ENCODE measurements around the gene TUBGCP2.

Gene TUBGCP2

DNA sequence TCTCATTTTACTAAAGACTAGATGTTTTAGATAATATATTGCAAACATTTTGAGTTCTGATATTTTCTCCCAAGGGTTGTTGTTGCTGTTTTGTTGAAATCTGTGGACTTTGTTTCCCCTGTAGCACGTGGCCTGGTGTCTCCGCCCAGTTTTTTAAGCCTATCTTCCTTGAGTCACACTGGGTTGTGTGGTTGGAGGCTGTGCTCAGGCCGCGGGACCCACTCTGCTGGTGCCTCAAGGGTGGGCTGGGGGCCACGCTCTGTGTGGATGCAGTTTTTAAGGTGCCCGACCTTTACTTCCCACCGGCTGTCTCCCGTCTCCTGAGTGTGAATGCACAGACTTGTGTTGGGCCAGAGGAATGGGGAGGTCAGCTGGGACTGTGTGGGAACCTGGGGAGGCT is 34.3 kb upstream of the TUBGCP2 start:
- DNase-seq = no peak

DNA sequence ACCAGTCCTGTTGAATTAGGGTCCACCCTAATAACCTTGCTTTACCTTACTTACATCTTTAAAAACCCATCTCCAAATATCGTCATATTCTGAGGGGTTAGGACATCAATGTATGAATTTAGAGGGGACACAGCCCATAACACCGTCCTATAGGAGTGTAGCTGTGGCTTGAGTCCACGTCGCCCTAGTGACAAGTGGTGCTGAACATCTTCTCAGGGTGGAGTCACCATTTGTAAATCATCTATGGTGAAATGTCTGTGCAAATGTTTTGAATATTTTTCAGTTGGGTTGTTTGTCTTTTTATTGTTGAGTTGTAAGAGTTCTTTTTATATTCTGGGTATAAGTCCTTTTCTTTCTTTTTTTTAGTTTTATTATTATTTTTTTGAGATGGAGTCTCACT is 33.3 kb upstream of the TUBGCP2 start:
- no peak for DNase-seq

DNA sequence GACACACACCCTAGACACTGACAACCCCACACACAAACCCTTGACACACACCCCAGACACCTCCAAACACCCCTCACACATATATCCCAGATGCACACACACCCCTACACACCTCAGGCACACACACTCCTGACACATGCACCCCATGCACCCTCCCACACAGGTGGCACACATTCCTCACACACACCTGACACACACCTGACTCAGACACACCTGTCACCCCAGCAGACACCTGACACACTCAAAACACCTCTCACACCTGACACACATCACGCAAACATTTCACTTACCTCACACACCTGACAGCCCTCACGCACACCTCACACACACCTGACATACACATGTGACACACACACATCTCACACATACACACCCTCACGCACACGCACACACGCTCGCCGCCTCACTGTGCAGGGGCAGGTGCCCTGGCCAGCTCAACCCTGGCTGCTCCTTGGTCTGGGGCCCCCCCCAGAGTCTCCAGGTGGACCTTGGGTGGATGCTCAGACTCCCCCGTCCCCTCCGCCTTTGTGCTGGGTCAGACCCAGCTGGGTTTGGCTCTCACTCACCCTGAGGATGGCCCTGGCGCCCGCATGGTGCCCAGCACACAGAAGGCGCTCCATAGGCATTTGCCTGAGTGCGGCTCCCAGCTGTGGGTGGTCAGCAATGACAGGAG is 31.2 kb upstream of the TUBGCP2 start:
- DNase-seq = no peak

DNA sequence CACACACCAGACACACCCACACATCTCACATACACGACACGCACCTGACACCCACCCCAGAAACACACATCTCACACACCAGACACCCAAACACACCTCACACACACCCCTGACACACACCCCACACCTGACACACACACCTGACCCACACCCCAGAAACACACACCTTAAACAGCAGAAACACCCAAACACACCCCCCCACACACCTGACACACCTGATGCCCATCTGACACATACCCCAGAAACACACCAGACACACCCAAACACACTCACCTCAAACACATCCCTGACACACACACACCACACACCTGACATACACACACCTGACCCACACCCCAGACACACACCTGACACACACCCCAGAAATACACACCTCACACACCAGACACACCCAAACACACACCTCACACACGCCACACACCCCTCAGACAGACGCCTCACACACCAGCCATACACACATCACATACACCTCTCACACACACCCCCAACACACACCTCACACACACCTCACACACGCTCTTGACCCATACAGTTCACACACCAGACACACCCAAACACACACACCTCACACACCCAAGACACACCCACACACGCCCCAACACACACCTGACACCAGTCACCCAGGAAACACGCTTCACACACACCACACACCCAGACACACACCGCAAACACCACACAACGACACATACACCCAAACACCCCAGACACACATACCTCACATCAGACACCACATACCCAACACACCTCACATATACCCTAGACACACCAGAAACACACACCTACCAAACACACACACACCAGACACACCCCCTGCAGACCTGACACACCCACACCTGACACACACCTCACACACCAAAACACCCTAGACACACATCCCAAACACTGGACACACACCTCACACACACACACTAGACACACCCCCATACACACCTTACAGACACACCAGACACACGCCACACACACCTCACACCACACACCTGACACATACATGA is 29.7 kb upstream of the TUBGCP2 start:
- DNase-seq = no peak

DNA sequence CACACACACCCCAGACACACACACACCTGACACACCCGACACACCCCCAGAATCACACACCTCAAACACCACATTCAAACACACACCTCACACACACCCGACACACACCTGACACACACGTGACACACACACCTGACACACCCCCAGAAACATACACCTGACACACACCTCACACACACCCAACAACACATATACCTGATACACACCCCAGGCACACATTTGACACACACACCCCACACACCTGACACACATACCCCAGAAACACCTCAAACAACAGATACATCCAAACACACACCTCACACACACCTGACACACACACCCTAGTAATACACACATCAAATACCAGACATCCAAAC is 28.7 kb upstream of the TUBGCP2 start:
- DNase-seq = no peak

DNA sequence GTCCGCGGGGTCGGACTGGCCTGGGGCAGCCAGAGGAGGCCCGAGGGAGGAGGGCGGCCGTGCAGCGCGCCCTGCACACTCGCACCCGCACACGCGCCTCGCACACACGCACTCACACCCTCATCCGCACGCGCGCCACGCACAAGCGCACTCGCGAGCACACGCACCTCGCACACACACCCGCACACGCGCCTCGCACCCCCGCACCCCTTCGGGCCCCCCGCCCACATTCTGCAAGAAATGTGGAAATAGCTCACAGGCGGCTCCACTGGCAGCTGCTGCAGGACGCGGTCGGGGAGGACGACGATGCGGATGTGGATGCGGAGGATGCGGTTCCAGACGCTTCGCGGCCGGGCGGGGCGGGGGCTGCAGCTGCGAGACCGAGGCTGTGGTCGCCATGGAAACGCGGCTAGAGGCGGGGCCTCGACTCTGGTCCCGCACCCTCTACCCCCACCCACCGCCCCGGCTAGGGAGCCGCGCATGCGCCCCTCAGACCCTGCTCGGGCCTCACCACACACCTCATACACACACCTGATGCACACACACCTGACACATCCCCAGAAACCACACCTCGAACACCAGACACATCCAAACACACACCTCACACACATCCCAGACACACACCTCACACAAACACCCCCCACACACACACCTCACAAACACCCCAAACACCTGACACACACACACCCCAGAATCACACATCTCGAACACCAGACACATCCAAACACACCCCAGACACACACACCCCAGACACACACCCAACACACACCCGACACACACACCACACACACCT is 28.1 kb upstream of the TUBGCP2 start, which contains the start of gene CALY:
CALY (minus strand) TSS at position 320 of the 793 bp plus-strand sequence. CDS start 7,907 bp downstream, outside the sequence.
- no peak for DNase-seq

DNA sequence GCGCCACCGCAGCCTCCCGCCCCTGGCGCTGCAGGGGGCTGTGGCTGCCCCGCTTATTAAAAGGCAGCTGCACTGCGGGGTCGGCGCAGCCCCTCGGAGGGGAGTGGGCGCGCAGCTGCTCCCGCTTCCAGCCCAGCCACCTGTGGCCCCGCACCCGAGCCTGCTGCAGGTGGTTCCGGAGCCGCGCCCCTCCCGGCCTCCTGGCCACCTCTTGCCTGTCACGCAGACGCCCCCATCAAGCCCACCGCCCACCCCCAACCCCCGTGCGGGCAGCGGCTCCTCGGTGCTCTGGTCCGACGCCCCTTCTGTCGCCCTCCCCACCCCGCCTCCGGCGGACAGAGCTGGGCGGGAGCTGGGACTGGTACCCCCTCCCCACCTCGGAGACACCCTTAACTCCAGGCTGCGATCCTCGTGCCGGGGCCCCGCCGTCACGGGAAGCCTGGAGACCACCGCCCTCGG is 27.5 kb upstream of the TUBGCP2 start:
- DNase-seq = no peak

DNA sequence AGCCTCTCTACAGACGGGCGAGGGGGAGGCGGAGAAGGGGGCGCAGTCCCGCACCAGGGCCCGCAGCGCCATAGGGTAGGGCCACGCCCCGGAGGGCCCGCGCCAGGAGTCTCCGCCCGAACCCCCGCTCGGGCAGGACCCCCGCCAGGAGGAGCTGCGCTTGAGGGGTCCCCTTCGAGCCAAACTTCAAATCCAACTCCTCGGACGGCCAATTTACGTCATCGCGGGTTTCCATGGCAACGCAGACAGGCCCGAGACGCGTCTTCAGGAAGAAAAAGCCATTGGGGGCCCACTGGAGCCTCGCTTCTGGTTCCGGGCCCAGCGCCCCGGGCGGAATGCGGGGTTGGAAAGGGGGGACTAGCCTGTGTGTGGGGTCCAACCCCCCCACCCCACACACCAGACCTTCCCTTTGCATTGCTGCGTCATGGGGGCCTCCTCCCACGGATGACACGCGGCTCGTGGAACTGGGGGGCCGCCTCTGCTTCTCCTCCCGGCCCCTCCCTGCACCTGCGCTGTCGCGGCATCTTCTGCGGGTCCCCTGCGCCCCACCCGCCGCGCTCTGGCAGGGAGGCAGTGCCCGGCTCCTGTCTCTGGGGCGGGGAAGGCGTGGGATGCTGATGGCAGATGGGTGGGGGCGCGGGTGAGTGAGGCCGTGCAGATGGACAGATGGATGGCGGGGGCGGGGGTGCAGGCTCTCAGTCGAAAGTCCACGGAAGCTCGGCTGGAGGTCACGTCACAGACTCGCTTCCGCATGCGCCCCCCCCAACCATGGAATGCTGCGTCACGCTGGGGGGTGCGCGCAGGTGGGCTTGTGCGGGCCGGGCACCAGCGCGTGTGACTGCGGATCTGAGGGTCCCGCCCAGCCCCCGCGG is 26.8 kb upstream of the TUBGCP2 start:
- peak; percentile 85 for DNase-seq

DNA sequence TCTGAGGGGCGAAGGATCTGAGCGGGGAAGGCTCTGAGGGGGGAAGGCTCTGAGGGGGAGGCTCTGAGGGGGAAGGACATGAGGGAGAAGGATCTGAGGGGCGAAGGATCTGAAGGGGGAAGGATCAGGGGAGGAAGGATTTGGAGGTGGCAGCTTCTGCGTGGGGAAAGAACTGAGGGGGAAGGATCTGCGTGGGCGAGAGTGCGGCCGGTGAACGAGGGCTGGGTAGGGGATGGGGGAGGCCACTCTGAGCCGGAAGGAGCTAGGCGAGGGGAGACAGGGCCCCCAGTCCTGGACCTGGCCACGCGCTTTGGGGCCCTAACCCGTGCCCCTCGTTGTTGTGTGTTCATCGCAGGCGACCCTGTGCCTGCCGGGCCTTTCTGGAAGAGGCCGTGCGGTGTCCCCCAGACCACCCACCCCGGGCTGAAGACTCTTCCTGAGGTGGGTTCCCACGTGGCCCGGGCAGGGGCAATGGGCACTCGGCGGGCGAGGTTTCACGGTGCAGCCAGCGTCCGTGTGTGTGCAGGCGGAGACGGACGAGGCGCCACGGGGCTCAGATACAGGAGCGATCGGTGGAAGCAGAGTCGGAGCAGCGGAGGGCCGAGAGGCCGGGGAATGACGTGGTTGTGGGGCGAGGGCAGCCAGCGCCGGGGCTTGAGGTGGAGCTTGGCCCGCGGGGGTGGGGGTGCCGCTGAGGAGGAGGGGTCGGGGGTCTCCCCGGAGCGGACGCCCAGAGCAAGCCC is 26.0 kb upstream of the TUBGCP2 start:
- DNase-seq = peak; percentile 21

DNA sequence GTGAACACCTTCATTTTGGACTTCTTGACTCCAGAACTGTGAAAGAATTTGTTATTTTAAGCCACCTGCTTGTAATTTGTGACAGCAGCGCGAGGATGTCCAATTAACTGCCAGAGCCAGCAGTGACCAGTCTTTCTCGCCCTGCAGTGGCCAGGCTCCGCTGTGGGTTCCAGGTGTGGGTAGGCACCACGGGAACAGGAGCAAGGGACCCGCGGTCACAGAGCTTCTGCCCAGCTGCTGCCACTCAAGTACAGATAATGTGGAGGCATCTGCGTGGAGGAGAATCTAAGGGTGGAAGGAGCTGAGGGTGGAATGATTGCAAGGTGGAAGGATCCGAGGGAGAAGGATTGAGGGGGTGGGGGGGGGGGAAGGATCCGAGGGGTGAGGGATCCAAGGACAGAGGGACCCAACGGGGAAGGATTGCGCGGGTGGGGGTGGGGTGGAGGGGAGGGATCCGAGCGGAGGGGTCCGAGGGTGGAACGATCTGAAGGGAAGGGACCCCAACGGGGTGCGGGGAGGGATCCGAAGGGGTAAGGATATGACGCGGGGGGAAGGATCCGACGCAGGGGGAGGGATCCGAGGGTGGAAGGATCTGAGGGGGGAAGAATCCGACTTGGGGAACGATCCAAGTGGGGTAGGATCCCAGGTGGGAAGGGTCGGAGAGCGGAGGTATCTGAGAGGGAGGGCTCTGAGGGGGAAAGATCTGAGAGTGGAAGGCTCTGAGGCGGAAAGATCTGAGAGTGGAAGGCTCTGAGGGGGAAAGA is 24.4 kb upstream of the TUBGCP2 start:
- DNase-seq = no peak

DNA sequence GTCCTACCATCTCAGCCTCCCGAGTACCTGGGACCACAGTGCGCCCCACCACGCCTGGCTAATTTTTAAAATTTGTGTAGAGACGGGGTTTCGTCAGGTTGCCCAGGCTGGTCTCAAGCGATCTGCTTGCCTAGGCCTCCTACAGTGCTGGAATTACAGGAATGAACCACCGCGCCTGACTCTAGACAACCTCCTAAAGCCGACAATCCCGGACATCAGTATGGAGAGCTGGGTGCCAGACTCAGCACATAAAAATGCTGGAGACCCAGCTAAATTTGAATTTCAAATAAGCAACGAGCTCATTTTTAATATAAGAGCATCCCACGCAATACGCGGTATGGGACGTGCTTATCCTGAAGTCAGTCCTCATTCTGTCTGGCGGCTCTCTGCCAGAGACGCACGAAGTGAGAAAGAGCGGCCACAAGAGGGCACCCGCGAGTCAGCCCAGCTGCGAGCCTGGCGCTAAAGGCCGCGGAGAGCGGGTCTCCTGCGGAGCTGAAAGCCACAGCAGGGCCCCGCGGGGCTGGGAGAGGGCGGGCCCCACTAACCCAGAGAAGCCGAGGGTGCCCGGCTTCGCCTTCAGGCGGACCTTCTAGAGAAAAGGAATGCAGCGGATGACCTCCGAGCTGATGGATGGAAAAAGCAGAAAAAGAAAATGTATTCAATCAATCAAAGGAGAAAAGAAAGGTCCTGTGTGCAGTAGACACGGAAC is 21.0 kb upstream of the TUBGCP2 start:
- peak; percentile 90 for DNase-seq

DNA sequence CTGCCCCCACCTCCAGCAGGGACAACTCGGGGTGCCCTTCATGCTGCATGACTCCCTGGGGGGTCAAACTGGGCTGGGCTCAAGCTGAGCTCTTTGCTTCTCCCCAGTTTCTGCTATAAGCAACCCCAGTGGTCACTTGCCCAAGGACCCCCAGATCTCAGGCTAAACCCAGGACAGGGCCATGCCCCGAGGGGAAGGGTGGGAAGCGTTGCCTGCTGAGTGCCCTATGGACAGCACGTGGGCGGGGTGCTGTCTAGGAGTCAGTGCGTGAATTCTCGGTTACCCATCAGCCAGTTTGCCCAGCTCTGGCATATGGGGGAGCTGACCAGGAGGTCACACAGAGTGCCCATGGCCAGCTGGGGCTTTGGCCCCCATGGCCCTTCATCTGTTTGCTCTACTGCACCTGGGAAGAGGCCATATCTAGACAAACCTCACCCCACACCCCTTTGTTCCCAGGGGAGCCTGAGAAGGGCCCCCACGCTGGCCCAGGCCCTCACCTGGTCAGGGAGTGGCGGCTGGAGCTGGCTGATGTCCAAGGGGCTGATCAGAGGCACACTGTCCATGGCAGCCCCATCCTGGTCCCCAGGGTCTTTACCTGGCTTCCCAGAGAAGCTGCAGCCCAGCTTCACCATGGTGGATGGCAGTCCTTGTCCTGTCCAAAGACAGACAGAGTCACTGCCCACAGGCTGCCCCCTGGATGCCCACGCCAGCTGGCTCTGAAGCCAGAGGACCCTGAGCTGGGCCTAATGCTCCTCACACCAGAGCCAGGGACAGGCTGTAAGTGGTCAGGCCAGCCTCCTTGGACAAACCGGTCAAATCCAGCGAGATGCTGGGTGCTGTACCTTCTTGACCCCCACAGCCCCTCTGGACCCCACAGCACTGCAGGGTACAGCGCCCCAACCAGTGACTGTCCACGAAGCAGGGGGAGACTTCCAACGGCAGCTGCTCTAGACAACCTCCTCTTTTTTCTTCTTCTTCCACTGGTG is 20.0 kb upstream of the TUBGCP2 start:
- peak; percentile 24 for DNase-seq

DNA sequence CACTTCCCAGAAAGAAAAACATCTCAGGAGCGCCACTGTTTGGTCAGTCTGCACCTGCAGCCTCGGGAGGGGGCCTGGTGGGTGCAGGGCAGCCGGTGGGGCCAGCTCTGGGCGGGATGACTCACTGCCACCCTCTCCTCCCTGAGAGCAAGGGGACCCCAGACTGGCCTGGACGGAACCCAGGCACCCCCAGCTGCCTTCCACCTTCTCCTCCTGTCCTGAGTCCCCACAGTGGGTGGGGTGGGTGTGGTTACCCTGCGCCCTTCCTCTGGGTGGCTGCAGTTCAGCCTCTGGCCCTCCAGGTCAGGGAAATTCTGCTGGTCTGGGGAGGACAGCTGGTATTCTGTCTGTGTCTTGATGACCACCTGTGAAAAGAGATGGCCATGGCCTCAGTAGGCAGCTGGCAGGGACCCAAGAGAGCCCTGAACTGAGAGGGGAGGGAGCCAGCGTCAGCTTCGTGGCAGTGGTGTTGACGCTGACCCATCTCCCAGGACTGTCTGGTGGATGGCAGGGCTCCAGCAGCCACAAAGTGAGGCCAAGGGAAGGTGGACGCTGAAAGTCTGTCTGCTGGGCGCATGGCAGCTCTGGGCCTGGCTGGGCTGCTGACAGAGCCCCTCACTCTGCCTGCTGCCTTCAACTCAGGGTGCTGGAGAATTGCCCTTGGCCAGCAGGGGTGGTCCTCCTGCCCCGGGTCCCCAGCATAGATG is 19.1 kb upstream of the TUBGCP2 start:
- DNase-seq = peak; percentile 20

DNA sequence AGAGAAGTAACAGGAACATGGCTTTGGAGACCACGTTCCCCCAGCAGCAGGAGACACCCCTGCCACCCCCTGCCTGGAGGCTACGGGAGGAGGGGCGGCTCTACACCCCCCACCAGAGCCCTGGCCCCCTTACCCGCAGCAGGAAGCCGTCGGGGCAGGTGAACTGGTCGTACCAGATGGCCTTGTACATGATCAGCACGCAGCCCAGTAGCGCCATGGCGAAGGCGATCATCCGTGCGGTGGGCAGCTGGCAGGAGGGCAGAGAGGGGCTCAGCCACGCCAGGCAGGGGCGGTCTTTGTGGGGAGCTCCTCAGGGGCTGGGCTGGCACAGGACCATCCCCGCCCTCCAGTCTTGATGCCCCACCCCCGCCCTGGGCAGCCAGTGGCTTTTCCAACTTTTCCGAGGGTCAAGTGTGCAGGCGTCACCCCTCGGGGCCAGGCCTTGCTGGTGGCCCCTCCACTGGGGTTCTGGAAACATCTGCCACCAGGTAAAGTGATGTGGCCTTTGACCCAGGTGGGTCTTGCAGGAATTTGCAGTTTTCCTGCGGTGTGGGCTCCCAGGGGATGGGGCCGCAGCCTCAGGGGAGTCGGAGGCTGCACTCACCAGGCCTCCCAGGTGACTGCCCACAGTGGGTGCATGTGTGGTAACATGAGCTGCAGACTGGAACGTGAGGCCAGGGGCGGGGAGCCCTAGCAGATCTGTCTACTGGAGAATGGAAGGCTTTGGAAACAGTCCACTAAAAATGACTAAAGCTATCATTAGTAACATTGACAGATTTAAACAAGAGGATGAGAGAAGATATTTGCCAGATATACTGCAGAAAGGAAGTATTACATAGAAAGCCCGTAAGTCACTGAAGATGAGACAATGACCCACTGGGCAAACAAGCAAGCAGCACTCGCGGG is 18.3 kb upstream of the TUBGCP2 start:
- peak; percentile 16 for DNase-seq

DNA sequence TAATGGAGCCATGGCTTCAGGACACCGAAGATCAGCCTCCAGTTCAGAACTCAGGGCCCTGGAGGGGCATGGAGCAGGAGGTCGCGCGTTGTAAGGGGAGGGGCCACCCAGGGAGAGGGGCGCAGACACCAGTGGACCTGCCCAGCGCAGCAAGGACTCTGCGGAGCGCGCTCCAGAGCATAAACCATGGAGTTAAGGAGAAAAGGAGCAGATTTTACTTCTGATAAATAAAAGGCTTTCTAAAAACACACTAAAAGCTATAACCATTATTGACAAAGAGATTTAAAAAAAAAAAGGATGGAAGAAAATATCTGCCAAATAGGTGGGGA is 17.5 kb upstream of the TUBGCP2 start:
- DNase-seq = peak; percentile 17

DNA sequence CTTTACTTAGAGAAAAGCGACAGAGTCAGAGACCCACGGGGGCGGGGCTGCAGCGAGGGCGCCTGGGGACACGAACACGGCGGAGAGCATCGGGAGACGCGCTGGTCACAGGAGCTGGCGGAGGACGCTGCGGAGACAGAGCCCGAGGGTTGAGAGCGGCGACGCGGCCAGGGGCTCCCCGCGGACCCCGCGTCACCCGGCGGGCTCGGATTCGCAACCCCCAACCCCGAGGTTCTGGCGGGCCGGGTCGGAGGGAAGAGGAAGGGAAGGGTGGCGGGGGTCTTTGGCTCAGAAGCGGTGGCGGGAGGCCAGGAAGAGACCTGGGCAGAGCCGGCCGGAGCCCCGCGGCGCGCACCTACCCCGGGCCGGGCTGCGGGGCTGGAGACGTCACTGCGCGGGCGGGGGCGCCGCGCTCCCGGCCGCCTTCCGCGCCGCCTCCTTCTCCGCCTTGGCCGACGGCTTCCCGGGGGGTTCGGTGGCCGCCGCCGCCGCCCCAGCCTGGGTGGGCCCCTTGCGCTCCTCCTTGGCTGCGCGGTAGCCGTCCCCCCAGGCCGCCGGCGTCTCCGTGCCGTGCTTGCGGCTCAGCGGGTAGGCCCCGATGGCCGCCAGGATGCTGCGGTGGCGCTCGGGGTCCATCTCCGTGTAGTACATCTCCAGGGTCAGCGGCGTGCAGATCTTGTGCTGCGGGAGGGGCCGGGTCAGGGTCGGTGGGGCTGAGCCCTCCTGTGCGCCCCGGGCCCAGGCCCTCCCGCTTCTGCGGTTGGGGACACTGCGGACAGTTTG is 17.0 kb upstream of the TUBGCP2 start:
- peak; percentile 24 for DNase-seq

All from femur (tissue), 1 donor.